Measurements from ENCODE around the gene LCN6.
"Not testable (repeated sequence)": the region's sequence is repeated elsewhere in the genome, so short reads cannot be mapped to it uniquely, and the experiment has no call there.

- TF ChIP-seq CTCF, POLR2A (IDR thresholded peaks at IDR 0.05): not testable (repeated sequence)
Observed at GRCh38 chr9:136796775-136797347, 48.5 kb upstream of the LCN6 start.
